ENCODE measurements around the gene GALNT9.
"Not testable (repeated sequence)": the region's sequence is repeated elsewhere in the genome, so short reads cannot be mapped to it uniquely, and the experiment has no call there.

The GALNT9 gene

GRCh38 chr12:132253698-132254480 is 75.5 kb downstream of the GALNT9 start:
- DNase-seq (ENCODE audit: low read depth in 2 of 3, low spot score in 1 of 3), result no peak

GRCh38 chr12:132252981-132253380 is 76.4 kb downstream of the GALNT9 start:
- DNase-seq (ENCODE audit: low read depth in 2 of 3, low spot score in 1 of 3), result not testable (repeated sequence)

- DNase-seq (ENCODE audit: low read depth in 2 of 3, low spot score in 1 of 3), result no peak
Measured at GRCh38 chr12:132251741-132252490, 77.5 kb downstream of the GALNT9 start.

DNA sequence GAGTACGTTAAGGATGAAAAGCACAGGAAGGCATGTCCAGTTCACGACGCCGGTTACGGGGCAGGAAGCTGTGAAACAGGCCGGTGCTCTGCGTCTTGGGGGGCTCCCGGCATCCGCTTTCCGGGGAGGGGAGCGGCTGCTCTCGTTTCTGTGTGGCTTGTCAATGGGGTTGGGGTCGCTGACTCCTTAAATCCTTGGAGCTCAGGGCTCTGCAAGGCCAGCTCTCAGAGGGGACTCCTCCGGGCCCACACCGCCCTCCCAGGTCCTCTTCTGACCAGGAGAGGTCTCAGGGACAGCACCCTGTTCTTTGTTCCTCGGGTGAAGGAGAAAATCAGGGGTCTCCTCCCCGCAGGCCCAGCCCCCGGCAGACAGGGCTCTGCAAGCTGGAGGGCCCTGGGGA is 78.1 kb downstream of the GALNT9 start:
- DNase-seq (ENCODE audit: low read depth in 2 of 3, low spot score in 1 of 3), result no peak

- DNase-seq (ENCODE audit: low read depth in 2 of 3, low spot score in 1 of 3), result no peak
Measured at GRCh38 chr12:132250707-132251106, 78.7 kb downstream of the GALNT9 start.

GRCh38 chr12:132249689-132250478 is 79.5 kb downstream of the GALNT9 start:
- no peak for DNase-seq (ENCODE audit: low read depth in 2 of 3, low spot score in 1 of 3)

- no peak for DNase-seq (ENCODE audit: low read depth in 2 of 3, low spot score in 1 of 3)
Measured at GRCh38 chr12:132248453-132249167, 80.8 kb downstream of the GALNT9 start.

DNA sequence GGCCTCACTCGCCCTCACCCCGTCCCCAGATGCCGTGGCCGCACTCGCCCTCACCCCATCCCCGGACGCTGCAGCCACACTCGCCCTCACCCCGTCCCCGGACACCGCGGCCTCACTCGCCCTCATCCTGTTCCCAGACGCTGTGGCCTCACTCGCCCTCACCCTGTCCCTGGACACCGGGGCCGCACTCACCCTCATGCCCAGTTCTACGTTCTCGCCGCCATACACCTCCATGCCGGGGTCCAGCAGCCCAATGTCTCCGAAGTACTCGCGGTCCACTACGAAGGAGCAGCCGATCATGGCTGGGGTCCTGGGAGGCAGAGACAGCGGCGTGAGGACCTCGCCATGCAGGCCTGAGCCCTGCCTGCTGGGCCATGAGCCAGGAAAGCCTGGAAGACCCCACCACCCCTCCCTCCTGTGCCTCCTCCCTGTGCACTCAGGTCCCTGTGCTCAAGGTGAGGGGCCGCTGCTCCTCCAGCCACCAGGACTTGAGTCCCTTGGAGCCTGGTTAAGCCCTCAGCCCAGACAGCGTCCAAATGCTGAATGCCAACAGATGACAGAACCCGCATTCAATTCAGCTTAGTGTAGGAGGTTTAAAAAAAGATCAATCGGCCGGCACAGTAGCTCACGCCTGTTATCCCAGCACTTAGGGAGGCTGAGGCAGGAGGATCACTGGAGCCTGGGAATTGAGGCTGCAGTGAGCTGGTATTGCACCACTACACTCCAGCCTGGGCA is 81.5 kb downstream of the GALNT9 start:
- no peak for DNase-seq (ENCODE audit: low read depth in 2 of 3, low spot score in 1 of 3)

DNA sequence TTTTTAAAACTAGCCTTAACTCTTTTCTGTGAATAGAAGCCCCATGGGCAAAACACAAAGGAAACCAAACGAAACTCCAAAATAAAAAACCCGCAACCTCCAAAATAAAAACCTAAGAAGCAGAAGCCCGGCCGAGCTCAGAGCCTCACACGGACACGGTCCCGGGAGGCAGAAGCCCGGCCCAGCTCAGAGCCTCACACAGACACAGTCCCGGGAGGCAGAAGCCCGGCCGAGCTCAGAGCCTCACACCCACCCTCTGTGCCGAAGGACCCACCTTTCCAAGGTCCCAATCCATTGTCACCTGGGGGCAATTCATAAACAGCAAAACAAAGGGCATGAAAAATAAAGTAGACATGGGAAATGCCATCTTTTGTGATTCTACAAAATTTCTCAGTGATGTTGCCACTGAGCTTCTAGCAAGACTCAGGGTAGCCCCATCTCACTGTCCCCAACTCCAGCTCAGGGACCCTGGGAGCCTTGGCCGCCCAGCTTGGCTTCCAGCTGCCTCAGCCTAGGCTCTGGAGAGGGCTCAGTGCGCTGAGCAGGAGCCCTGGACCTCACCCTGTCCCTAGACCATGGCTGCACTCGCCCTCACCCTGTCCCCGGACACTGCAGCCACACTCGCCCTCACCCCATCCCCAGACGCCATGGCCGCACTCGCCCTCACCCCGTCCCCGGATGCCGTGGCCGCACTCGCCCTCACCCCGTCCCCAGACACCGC is 82.2 kb downstream of the GALNT9 start:
- DNase-seq (ENCODE audit: low read depth in 2 of 3, low spot score in 1 of 3), result no peak

DNA sequence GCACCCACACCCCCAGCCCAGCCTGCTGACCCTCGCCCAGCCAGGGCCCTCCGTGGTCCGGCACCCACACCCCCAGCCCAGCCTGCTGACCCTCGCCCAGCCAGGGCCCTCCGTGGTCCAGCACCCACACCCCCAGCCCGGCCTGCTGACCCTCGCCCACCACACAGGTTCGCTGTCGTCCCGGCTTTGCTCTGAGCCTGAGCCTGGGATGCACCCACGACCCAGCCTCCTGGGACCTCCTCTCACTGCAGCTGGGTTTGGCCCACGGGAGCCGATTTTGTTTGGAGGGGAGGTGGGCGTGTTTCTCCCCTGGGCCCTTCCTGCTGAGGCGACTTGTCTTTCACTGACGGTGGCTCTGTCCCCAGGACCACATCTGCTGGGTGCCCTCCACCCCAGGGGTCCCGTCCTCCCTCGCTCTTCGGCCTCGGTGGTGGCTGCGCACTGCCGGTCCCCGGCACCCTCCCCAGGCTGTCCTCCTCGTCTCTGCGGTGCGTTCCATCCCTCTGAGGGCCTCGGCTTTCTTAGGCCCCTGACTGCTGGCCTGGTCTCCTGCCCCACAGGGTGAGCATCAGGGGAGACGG is 83.8 kb downstream of the GALNT9 start:
- DNase-seq (ENCODE audit: low read depth in 2 of 3, low spot score in 1 of 3), result no peak

- DNase-seq (ENCODE audit: low read depth in 2 of 3, low spot score in 1 of 3), result no peak
Measured at GRCh38 chr12:132244724-132245295, 84.6 kb downstream of the GALNT9 start.

- DNase-seq (ENCODE audit: low read depth in 2 of 3, low spot score in 1 of 3), result no peak
Measured at GRCh38 chr12:132243596-132244310, 85.6 kb downstream of the GALNT9 start.

- not testable (repeated sequence) for DNase-seq (ENCODE audit: low read depth in 2 of 3, low spot score in 1 of 3)
Measured at GRCh38 chr12:132243171-132243570, 86.2 kb downstream of the GALNT9 start.

GRCh38 chr12:132240669-132241007 is 88.8 kb downstream of the GALNT9 start:
- DNase-seq (ENCODE audit: low read depth in 2 of 3, low spot score in 1 of 3), result not testable (repeated sequence)

DNA sequence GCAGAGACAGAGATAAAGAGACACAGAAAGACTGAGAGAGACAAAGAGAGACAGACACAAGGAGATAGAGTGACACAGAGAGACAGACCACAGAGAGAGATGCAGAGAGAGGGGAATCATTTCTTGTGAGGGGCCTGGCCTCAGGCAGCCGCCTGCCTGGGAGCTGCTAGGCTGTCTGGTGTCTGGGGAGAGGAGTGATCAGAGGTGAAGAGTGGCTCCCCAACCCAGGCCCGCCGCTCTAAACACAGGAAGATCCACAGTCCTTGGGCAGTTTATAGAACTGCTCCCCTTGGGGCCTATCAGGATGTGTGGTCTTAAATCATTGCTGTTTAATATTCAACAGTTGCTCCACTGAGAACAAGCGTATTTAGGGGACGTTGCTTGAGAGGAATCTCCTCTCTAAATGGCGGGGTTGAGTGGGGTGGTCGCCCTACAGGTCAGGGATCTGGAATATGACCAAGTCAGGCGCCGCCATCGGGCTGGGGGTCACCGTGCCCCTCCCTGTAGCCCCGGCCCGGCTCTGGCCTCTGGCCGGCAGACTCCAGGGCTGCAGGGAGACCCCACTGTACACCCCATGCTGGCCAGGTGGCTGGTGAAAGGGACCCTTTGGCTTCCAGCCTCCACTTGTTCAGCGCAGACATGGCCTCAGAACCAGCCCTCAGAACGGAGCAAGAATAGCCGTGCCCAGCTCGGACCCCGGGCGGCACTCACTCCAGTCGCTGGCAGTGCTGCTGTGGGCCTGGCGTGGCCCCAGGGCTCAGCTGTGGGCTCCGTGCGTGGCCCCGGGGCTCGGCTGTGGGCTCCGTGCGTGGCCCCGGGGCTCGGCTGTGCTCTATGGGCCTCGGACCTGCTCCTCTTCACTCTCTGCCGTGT is 89.4 kb downstream of the GALNT9 start:
- no peak for DNase-seq (ENCODE audit: low read depth in 2 of 3, low spot score in 1 of 3)

DNA sequence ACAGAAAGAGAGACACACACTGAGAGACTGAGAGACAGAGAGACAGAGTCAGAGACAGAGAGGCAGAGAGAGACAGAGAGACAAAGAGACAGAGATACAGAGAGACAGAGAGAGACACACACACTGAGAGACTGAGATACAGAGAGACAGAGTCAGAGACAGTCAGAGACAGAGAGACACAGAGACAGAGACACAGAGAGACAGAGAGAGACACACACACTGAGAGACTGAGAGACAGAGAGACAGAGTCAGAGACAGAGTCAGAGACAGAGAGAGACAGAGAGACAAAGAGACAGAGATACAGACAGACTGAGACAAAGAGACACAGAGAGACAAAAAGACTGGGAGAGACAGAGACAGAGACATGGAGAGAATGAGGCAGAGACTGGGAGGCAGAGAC is 90.0 kb downstream of the GALNT9 start:
- DNase-seq (ENCODE audit: low read depth in 2 of 3, low spot score in 1 of 3), result no peak

GRCh38 chr12:132238884-132239283 is 90.5 kb downstream of the GALNT9 start:
- no peak for DNase-seq (ENCODE audit: low read depth in 2 of 3, low spot score in 1 of 3)

GRCh38 chr12:132238488-132238854 is 90.9 kb downstream of the GALNT9 start:
- no peak for DNase-seq (ENCODE audit: low read depth in 2 of 3, low spot score in 1 of 3)

All from stimulated activated CD4-positive, alpha-beta T cell treated with anti-CD3 and anti-CD28 coated beads, Interleukin-12 subunit alpha, Interleukin-12 subunit beta, amount 100 ng/mL, for 48 hours (primary cell).